Upper lobe of left lung (tissue), 6 donors: ENCODE measurements around the gene MICAL3. TPM values are rescaled to one million over a fixed set of nuclear protein-coding genes. Genes with fewer than 3 reads are reported as not detected.

ENCODE experiments used
- ATAC-seq, 2 donors: fragments of 200-7000 bp; cut with Tn5 transposase; one replicate each; pipeline ENCODE4 v1.9.1; 2022; ENCODE audit warnings: mild to moderate bottlenecking in 2 of 2, moderate library complexity in 2 of 2; ENCODE audit not compliant: low FRiP score in 2 of 2
- DNase-seq, 2 donors: peaks; one replicate each; pipeline ENCODE4 v3.0.0-alpha.2; 2019 to 2020
- H3K27ac ChIP-seq, 4 donors: fragments of 200-600 bp; sonication (generic); one replicate each; pipeline ENCODE4 v1.5.1; 2016 to 2019
- H3K27me3 ChIP-seq, 4 donors: fragments of 200-600 bp; sonication (generic); one replicate each; pipeline ENCODE4 v1.5.1; 2017 to 2019
- H3K36me3 ChIP-seq, 4 donors: fragments of 200-600 bp; sonication (generic); one replicate each; pipeline ENCODE4 v1.5.1; 2016 to 2019
- H3K4me1 ChIP-seq, 4 donors: fragments of 200-600 bp; sonication (generic); one replicate each; pipeline ENCODE4 v1.5.1; 2018 to 2019
- H3K4me3 ChIP-seq, 4 donors: fragments of 200-600 bp; sonication (generic); one replicate each; pipeline ENCODE4 v1.5.1; 2017 to 2019; ENCODE audit warnings: mild to moderate bottlenecking in 2 of 4, moderate library complexity in 1 of 4
- H3K9me3 ChIP-seq, 4 donors: fragments of 200-600 bp; sonication (generic); one replicate each; pipeline ENCODE4 v1.5.1; 2018 to 2019
- EP300 ChIP-seq, 4 donors: sonication (generic); formaldehyde crosslinking; IDR thresholded peaks; one replicate each; pipeline ENCODE4 v1.5.1; 2017; ENCODE audit warnings: antibody characterized with exemption in 4 of 4, control low read depth in 2 of 4
- POLR2A ChIP-seq, 4 donors: fragments of 450-650 bp; IDR thresholded peaks; one replicate each; pipeline ENCODE4 v1.5.1; 2016 to 2017; ENCODE audit warnings: antibody characterized with exemption in 4 of 4, mild to moderate bottlenecking in 2 of 4
- POLR2AphosphoS5 ChIP-seq, 2 donors: sonication (generic); formaldehyde crosslinking; IDR thresholded peaks; one replicate each; pipeline ENCODE4 v1.5.1; 2017; ENCODE audit warnings: antibody characterized with exemption in 2 of 2
- WGBS, 2 donors: methylation state at CpG; one replicate each; pipeline ENCODE4 v1.1.5; 2017 to 2018; 5-methylcytosine and 5-hydroxymethylcytosine counted together
- total RNA-seq, 6 donors: library from RNA; depleted of rRNA in 4 of 6; stranded (reverse); fragments of >200 nt in 4 of 6; gene quantifications; one replicate each; pipeline versions ENCODE4 v1.1.0 to v1.2.1, GENCODE V29; 2016 to 2021
- TF ChIP-seq, protein P1 (sequence below), 6 experiments: fragments of 450-650 bp in 4 of 6; fragments of 200-600 bp in 2 of 6; sonication (generic) in 2 of 6; IDR thresholded peaks; one replicate each; pipeline ENCODE4 v1.5.1; 2016 to 2019; ENCODE audit warnings: antibody characterized with exemption in 6 of 6
- donor health status: DM: no; HTN: no; CAD: no; lungs with moderate emphysema.
- donor health status: DM: no; HTN: yes; CAD: no; lungs with severe emphysema.

Gene MICAL3
- total RNA-seq, 6 donors from 2014 or later: 6.4 to 39.8 (median 23.4) TPM

DNA sequence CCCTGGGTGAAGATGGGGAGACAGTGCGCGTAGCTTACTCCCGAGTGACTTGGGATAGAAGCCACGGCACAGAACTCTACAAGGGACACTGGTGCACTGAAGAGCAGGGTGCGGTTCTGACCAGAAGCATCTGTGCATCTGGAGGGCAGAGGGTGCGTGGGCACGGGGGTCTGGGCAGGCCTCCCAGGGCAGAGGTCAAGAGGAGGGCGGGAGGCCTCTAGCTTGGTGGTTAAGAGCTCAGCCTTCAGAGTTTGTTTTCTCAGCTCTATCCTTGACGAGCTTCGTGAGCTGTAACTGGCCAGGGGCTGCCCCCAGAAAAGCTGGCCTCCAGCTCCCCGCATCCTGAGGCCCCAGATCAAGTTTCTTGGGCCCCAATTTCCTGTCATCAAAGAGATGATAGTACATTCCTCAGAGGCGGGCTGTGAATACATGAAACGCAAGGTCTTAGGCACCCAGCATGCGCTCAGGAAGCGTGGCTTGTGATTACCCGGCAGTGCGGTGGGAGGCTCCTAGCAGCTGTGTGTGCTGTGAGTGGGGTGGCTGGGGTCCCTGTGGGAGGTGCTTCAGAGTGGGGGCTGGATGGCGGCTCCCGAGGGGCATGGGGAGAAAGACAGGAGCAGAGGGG lies 244.1 kb downstream of the MICAL3 start:
- no peak for DNase-seq
- TF ChIP-seq POLR2AphosphoS5 (IDR thresholded peaks at IDR 0.05) (no peak), EP300 (IDR thresholded peaks at IDR 0.05) (no peak), POLR2A (IDR thresholded peaks at IDR 0.05) (no peak)
- TF ChIP-seq, protein P1, sequence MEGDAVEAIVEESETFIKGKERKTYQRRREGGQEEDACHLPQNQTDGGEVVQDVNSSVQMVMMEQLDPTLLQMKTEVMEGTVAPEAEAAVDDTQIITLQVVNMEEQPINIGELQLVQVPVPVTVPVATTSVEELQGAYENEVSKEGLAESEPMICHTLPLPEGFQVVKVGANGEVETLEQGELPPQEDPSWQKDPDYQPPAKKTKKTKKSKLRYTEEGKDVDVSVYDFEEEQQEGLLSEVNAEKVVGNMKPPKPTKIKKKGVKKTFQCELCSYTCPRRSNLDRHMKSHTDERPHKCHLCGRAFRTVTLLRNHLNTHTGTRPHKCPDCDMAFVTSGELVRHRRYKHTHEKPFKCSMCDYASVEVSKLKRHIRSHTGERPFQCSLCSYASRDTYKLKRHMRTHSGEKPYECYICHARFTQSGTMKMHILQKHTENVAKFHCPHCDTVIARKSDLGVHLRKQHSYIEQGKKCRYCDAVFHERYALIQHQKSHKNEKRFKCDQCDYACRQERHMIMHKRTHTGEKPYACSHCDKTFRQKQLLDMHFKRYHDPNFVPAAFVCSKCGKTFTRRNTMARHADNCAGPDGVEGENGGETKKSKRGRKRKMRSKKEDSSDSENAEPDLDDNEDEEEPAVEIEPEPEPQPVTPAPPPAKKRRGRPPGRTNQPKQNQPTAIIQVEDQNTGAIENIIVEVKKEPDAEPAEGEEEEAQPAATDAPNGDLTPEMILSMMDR (IDR thresholded peaks at IDR 0.05): no peak
- WGBS, 2 donors: 73 to 78% methylated on average over 18 to 19 of the region's 19 CpGs
- ATAC-seq: no peak
- H3K27ac ChIP-seq: no peak overlapping the region
- no peaks in the 10 kb centered on the region for H3K27me3 ChIP-seq
- H3K36me3 ChIP-seq: no peaks in the 10 kb centered on the region
- peaks cover 11 to 32% (median 25%) of the 10 kb centered on the region in 4 donors for H3K4me1 ChIP-seq
- H3K4me3 ChIP-seq: no peak overlapping the region
- no peaks in the 10 kb centered on the region for H3K9me3 ChIP-seq

DNA sequence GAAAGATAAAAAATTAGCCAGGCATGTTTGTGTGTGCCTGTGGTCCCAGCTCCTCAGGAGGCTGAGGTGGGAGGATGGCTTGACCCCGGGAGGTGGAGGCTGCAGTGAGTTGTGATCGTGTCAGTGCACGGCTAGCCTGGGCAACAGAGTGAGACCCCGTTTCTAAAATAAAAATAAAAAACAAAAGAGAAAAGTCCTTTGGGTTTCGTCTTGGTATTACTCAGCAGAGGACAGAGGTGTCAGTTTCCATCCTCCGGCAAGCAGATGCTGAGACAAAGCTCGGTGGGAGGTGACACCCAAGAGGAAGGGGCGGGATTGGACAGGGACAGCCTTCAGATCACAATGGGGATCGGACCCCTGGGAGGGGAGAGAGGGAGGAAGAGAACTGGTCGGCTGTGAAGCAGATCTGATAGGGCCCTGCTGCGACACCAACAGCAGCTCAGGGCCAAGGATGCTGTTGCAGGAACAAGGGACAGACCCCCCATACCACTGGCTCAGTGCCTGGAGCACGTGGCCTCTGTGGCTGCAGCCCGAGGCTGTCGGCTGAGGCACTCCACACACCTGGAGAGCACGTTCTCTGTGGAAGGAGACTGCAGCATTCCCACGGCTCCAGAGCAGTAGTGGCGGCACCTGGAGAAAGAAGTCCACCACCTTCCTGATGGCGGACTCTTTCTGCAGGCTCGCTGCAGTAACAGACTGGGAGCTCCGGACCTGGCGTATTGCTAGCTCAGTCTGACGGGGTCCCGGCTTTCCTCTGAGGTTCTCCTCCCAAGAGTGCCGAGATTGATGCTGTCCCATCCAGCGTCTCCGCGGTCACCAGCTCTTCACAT lies 244.9 kb downstream of the MICAL3 start:
- TF ChIP-seq EP300 (IDR thresholded peaks at IDR 0.05) (no peak), POLR2A (IDR thresholded peaks at IDR 0.05) (no peak), POLR2AphosphoS5 (IDR thresholded peaks at IDR 0.05) (no peak)
- TF ChIP-seq, protein P1 (IDR thresholded peaks at IDR 0.05): no peak
- WGBS, 2 donors: 70 to 82% methylated on average over 23 to 27 of the region's 27 CpGs
- H3K4me1 ChIP-seq: peaks cover 11 to 36% (median 28%) of the 10 kb centered on the region in 4 donors
- H3K9me3 ChIP-seq: no peaks in the 10 kb centered on the region
- no peaks in the 10 kb centered on the region for H3K36me3 ChIP-seq
- DNase-seq (peak in 1 of 2 donors; percentile 54), ATAC-seq (no peak)
- H3K4me3 ChIP-seq: no peak overlapping the region
- H3K27me3 ChIP-seq: no peaks in the 10 kb centered on the region
- H3K27ac ChIP-seq: no peak overlapping the region

DNA sequence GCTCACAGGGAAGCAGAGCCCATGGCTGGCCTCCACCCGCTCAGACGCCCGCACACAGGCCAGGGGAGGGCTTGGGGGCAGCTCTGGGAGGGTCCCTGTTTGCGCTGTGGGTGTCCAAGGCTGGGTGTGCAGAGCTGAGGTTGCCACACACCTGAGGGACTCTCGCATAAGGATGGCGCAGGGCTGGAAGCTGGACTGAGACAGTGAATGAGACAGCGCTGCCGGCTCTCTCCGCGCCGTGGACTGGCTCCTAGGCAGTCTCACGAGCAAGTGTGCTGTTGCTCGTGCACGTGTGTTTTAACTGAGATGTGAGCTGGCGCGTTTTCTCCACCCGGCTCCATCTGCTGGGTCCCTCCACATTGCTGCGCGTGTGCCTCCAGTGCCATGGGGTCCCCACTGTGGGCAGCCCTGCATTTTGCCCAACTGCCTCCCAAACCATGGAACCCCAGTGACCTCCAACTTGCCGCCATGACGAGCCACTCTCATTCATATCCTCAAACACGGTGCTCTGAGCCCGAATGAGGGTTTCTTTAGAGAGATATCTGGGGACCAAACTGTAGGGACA lies 245.9 kb downstream of the MICAL3 start:
- TF ChIP-seq, protein P1 (IDR thresholded peaks at IDR 0.05): no peak
- TF ChIP-seq POLR2AphosphoS5 (IDR thresholded peaks at IDR 0.05) (no peak), EP300 (IDR thresholded peaks at IDR 0.05) (no peak), POLR2A (IDR thresholded peaks at IDR 0.05) (no peak)
- peak in 1 of 2 donors; percentile 75 for DNase-seq
- Histone ChIP-seq H3K27ac (peak overlapping the region in 1 of 4 donors; percentile 88), H3K36me3 (no peaks in the 10 kb centered on the region), H3K4me3 (no peak overlapping the region), H3K27me3 (no peaks in the 10 kb centered on the region), H3K4me1 (peaks cover 13 to 44% (median 30%) of the 10 kb centered on the region in 4 donors), H3K9me3 (no peaks in the 10 kb centered on the region)
- ATAC-seq: no peak
- WGBS, 2 donors: 92 to 97% methylated on average over 15 to 19 of the region's 23 CpGs

DNA sequence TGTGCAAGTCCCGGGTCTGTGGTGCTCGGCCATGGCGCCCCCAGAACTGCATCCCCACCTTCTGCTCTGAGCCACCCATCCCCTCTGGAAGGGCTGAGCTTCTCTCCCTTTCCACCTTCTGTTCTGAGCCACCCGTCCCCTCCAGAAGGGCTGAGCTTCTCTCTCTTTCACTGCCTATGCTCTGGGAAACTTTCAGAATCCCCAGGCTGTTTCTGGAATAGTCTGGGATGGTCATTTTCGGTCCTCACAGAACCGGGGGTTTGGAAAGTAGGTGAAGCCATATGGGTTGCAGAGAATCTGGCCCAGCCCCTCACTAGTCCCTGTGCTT lies 246.7 kb downstream of the MICAL3 start:
- peak overlapping the region; percentile 81 to 89 (median 88) for H3K27ac ChIP-seq
- no peaks in the 10 kb centered on the region for H3K27me3 ChIP-seq

More for the DNA sequence above, 246.7 kb downstream of the MICAL3 start:
- ATAC-seq (no peak), DNase-seq (no peak)
- peaks cover 21 to 52% (median 38%) of the 10 kb centered on the region in 4 donors for H3K4me1 ChIP-seq
- peak overlapping the region in 3 of 4 donors; percentile 30 to 45 (median 45) for H3K4me3 ChIP-seq
- WGBS, 2 donors: 56 to 88% methylated on average over 6 of the region's 6 CpGs
- no peak for TF ChIP-seq EP300 (IDR thresholded peaks at IDR 0.05)
- TF ChIP-seq, protein P1 (IDR thresholded peaks at IDR 0.05): no peak
- no peak for TF ChIP-seq POLR2A (IDR thresholded peaks at IDR 0.05)
- no peak for TF ChIP-seq POLR2AphosphoS5 (IDR thresholded peaks at IDR 0.05)
- H3K9me3 ChIP-seq: no peaks in the 10 kb centered on the region
- no peaks in the 10 kb centered on the region for H3K36me3 ChIP-seq
